ENCODE results near the gene PLK3.
"Not testable (repeated sequence)": the region's sequence is repeated elsewhere in the genome, so short reads cannot be mapped to it uniquely, and the experiment has no call there.

The PLK3 gene

DNA sequence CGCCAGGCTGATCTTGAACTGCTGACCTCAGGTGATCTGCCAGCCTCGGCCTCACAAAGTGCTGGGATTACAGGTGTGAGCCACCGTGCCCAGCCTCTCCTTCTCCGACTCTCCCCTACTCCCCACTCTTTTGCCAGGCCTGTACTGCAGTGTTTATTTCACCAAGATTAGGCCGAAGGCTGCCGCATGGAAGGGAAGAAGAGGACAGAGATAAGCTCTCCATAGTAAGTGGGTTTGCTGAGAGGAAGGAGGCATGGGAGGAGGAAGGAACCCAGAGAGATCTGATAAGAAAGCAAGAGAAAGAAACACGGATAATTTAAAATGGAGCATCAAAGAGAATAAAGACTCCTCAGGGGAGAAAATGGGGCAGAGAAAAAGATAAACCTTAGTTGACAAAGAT is 34.2 kb downstream of the PLK3 start:
- no peak overlapping the region for H3K27ac ChIP-seq
- TF ChIP-seq, protein P1, sequence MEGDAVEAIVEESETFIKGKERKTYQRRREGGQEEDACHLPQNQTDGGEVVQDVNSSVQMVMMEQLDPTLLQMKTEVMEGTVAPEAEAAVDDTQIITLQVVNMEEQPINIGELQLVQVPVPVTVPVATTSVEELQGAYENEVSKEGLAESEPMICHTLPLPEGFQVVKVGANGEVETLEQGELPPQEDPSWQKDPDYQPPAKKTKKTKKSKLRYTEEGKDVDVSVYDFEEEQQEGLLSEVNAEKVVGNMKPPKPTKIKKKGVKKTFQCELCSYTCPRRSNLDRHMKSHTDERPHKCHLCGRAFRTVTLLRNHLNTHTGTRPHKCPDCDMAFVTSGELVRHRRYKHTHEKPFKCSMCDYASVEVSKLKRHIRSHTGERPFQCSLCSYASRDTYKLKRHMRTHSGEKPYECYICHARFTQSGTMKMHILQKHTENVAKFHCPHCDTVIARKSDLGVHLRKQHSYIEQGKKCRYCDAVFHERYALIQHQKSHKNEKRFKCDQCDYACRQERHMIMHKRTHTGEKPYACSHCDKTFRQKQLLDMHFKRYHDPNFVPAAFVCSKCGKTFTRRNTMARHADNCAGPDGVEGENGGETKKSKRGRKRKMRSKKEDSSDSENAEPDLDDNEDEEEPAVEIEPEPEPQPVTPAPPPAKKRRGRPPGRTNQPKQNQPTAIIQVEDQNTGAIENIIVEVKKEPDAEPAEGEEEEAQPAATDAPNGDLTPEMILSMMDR (IDR thresholded peaks at IDR 0.05) = no peak
- TF ChIP-seq ZFX (IDR thresholded peaks at IDR 0.05; ENCODE audit: borderline replicate concordance) = no peak

DNA sequence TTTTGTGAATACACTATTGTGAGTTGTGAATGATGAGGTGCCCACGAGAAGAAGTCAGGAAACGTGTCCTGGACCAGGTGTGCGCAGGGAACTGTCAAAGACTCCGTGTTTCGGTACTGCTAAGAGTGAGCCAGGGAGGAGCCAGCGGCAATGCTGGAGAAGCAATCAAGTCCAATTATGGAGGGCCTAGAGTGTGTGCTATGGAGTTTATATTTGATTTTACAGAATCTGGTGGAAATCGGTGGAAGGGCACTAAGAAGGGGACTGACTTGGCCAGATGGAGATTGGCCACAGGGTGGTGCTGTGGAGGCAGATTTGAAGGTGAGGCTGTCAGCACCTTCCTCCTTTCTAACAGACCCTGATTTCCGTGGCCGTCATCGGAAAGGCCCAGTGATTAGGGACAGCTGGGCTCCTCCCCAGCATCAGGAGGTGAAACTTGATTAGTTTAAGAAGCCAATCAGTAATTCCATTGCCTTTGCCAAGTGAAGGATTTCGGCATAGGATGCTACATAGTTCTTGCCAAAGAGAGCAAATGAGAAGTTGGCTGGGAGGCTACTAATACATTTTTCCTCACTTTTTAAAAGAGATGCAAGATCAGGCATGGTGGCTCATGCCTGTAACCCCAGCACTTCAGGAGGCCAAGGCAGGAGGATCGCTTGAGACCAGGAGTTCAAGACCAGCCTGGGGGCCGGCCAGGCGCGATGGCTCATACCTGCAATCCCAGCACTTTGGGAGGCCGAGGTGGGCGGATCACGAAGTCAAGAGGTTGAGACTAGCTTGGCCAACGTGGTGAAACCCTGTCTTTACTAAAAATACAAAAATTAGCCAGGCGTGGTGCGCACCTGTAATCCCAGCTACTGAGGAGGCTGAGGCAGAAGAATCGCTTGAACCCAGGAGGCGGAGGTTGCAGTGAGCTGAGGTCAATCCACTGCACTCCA is 35.8 kb downstream of the PLK3 start:
- TF ChIP-seq, protein P1 (IDR thresholded peaks at IDR 0.05) = peak; percentile 95
- no peak for TF ChIP-seq ZFX (IDR thresholded peaks at IDR 0.05; ENCODE audit: borderline replicate concordance)
- no peak overlapping the region for H3K27ac ChIP-seq

DNA sequence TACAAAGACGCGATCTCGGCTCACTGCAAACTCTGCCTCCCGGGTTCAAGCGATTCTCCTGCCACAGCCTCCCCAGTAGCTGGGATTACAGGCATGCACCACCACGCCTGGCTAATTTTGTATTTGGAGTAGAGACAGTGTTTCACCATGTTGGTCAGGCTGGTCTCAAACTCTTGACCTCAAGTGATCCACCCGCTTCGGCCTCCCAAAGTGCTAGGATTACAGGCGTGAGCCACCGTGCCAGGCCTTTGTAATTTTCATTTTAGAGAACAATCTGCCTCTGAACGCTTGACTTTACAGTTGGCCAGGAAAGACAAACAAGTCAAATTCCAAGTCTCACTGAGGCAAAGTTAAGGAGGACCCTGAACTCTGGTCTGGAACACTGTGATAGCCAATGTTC is 38.1 kb downstream of the PLK3 start:
- H3K27ac ChIP-seq = not testable (repeated sequence)

DNA sequence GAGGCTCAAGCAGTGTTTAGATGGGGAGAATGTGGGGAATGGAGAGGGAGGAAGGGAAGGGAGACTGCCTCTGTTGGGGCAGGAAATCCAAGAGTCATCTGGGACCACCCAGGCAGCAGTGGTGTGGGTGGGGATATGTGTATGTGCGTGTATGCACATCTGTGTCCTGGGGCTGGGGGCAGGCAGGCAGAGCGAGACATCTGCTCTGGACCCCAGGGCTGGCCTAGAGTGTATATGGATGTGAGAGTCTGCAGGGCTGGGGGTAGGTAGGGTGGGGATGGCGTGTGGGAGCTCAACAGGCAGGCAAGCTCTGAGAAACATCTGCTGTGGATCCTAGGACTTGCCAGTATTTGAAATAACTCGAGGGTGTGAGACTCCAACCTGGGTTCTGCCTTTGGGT is 39.4 kb downstream of the PLK3 start:
- TF ChIP-seq, protein P1 (IDR thresholded peaks at IDR 0.05) = no peak
- TF ChIP-seq ZFX (IDR thresholded peaks at IDR 0.05; ENCODE audit: borderline replicate concordance) = no peak
- H3K27ac ChIP-seq = no peak overlapping the region

DNA sequence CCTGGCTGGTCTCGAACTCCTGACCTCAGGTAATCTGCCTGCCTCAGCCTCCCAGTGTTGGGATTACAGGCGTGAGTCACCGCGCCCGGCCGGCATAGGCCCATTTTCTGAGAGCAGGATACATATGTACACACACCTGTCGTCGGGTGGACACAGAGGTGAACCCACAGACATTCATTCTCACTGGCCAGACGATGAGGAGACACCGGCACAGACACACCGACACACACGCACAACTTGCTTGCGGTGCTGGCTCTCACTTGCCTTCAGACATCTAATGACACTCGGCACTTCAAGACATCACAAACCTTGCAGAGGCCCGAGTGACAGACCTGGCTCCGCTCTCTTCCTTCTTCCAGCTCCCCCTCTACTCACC is 42.3 kb downstream of the PLK3 start:
- H3K27ac ChIP-seq = no peak overlapping the region

DNA sequence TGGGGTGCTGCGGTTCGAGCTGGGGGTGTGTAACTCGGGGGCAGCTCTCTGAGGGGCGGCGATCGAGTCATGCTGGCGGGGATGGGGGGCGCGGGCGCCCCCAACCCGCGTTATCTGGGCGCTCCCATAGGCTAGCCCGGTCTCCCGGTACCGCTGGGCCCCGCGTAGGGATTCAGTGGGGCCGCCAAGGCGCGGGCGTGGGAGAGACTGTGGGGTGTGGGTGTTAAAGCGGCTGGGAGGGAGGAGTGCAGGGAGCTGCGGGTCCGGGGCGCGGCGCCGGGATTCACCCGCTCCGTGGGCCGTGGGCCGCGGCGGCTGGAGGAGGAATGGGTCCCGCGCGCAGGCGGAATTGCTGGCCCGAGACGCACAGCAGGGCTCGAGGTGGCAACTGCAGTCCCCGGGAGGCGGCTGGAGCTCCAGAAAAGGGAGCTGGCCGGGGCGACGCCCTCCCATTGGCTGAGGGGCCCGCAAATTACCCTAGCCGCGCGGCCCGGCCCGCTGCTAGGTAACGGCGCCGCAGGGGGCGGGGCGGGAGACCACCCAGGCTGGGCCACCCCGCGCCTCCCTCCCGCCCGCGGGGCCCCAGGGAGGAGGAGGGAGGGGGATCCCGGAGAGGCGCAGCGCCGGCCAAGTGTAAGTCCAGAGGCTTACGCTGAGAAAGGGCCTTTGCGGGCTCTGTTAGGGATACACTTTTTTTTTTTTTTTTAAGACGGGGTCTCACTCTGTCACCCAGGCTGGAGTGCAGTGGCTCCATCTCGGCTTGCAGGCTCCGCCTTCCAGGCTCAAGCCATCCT is 42.9 kb downstream of the PLK3 start, which contains the start of gene PTCH2:
Gene PTCH2, minus strand, starts transcription at position 392 of the 794 bp plus-strand sequence. Its CDS starts 321 bp downstream, at position 71.
- no peak for TF ChIP-seq ZFX (IDR thresholded peaks at IDR 0.05; ENCODE audit: borderline replicate concordance)
- TF ChIP-seq, protein P1 (IDR thresholded peaks at IDR 0.05) = no peak
- no peak within 1 kb of the TSS for H3K27ac ChIP-seq

More for the DNA sequence above, 42.3 kb downstream of the PLK3 start:
- TF ChIP-seq, protein P1 (IDR thresholded peaks at IDR 0.05) = no peak
- TF ChIP-seq ZFX (IDR thresholded peaks at IDR 0.05; ENCODE audit: borderline replicate concordance) = no peak

DNA sequence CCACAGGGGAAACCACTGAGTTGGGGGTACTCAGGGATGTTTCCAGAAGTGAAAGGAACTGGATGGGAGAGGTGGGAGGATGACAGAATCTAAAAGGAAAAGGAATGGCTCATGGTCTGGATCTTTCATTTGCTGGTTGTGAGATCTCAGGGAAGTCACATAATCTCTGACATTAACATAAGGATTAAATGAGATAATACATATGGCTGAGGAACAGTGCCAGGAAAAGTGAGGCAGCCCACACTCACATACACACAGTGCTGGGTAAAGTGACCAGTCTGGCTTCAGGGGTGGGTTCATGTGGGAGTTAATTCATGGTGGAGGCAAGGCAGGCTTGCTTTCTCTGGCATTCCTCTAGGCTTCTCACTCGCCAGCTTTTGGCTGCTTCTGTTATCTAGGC is 46.8 kb downstream of the PLK3 start:
- TF ChIP-seq ZFX (IDR thresholded peaks at IDR 0.05; ENCODE audit: borderline replicate concordance) = no peak
- TF ChIP-seq, protein P1 (IDR thresholded peaks at IDR 0.05) = no peak
- no peak overlapping the region for H3K27ac ChIP-seq
